Neuronal stem cell (in vitro differentiated cells): Measurements from ENCODE around the gene CH25H.

Experiments used
- DNase-seq: peaks from one replicate; pipeline ENCODE4 v3.0.0-alpha.2; 2013; ENCODE audit warnings: low spot score
- H2AFZ ChIP-seq: one replicate; pipeline ENCODE4 v1.6.1; 2013; ENCODE audit warnings: mild to moderate bottlenecking, low read length, inconsistent platforms
- H2AK5ac ChIP-seq: 2 replicates; pipeline ENCODE4 v1.6.1; 2013; ENCODE audit warnings: low read depth, mild to moderate bottlenecking, inconsistent platforms, low read length, moderate library complexity, mixed read lengths
- H2BK120ac ChIP-seq: 2 replicates; pipeline ENCODE4 v1.6.1; 2013; ENCODE audit warnings: low read depth, mild to moderate bottlenecking, inconsistent platforms, low read length, moderate library complexity, mixed read lengths
- H2BK12ac ChIP-seq: one replicate; pipeline ENCODE4 v1.6.1; 2013; ENCODE audit warnings: low read length, inconsistent platforms
- H2BK15ac ChIP-seq: 2 replicates; pipeline ENCODE4 v1.6.1; 2013; ENCODE audit warnings: mild to moderate bottlenecking, low read length, inconsistent platforms, mixed read lengths
- H2BK5ac ChIP-seq: one replicate; pipeline ENCODE4 v1.6.1; 2013; ENCODE audit warnings: inconsistent platforms, mild to moderate bottlenecking, low read length, moderate library complexity
- H3K14ac ChIP-seq: one replicate; pipeline ENCODE4 v1.6.1; 2013; ENCODE audit warnings: low read length, inconsistent platforms
- H3K18ac ChIP-seq: 2 replicates; pipeline ENCODE4 v1.6.1; 2013; ENCODE audit warnings: low read length, inconsistent platforms
- H3K23ac ChIP-seq: 2 replicates; pipeline ENCODE4 v1.6.1; 2013; ENCODE audit warnings: low read depth, mild to moderate bottlenecking, mixed read lengths, low read length, inconsistent platforms; ENCODE audit not compliant: poor library complexity
- H3K27ac ChIP-seq: replicated peaks from 3 replicates; pipeline ENCODE4 v1.5.1; 2013; ENCODE audit warnings: low read length, inconsistent platforms
- H3K27me3 ChIP-seq, 3 experiments: 2 replicates each; pipeline ENCODE4 v1.6.1; 2013; ENCODE audit warnings: low read length in 3 of 3, mild to moderate bottlenecking in 2 of 3, inconsistent platforms in 1 of 3, low read depth in 1 of 3, mixed read lengths in 1 of 3, moderate library complexity in 1 of 3; ENCODE audit not compliant: control insufficient read depth in 3 of 3, insufficient read depth in 3 of 3
- H3K36me3 ChIP-seq, 2 donors: replicated peaks in 1 of 2; 2 replicates each; pipeline ENCODE4 v1.6.1; 2013; ENCODE audit warnings: low read length in 2 of 2; ENCODE audit not compliant: control insufficient read depth in 2 of 2, insufficient read depth in 2 of 2
- H3K4ac ChIP-seq: 2 replicates; pipeline ENCODE4 v1.6.1; 2013; ENCODE audit warnings: inconsistent platforms, mild to moderate bottlenecking, low read length, moderate library complexity
- H3K4me1 ChIP-seq, 2 donors: 1 replicate in 1 of 2; 2 replicates in 1 of 2; pipeline ENCODE4 v1.6.1; 2013; ENCODE audit warnings: low read length in 2 of 2, low read depth in 1 of 2; ENCODE audit not compliant: control insufficient read depth in 2 of 2, insufficient read depth in 1 of 2
- H3K4me2 ChIP-seq: one replicate; pipeline ENCODE4 v1.6.1; 2013; ENCODE audit warnings: mild to moderate bottlenecking, low read length, inconsistent platforms; ENCODE audit not compliant: insufficient read depth, poor library complexity, severe bottlenecking
- H3K4me3 ChIP-seq, 2 donors: 2 replicates each; pipeline ENCODE4 v1.5.1; 2013; ENCODE audit warnings: low read length in 2 of 2, mild to moderate bottlenecking in 2 of 2, inconsistent platforms in 1 of 2, moderate library complexity in 1 of 2
- H3K79me1 ChIP-seq: one replicate; pipeline ENCODE4 v1.6.1; 2013; ENCODE audit warnings: low read depth, mild to moderate bottlenecking, inconsistent platforms, low read length, moderate library complexity
- H3K9ac ChIP-seq: one replicate; pipeline ENCODE4 v1.6.1; 2013; ENCODE audit warnings: mild to moderate bottlenecking, low read depth, low read length, inconsistent platforms; ENCODE audit not compliant: poor library complexity
- H3K9me3 ChIP-seq, 2 donors: replicated peaks in 1 of 2; 2 replicates each; pipeline versions ENCODE3 to v1.6.1; 2013; ENCODE audit warnings: low read length in 2 of 2, mild to moderate bottlenecking in 2 of 2, inconsistent platforms in 1 of 2, low read depth in 1 of 2, mixed read lengths in 1 of 2, moderate library complexity in 1 of 2; ENCODE audit not compliant: control insufficient read depth in 2 of 2, insufficient read depth in 1 of 2
- H4K8ac ChIP-seq: one replicate; pipeline ENCODE4 v1.6.1; 2013; ENCODE audit warnings: low read depth, mild to moderate bottlenecking, inconsistent platforms, low read length, moderate library complexity
- H4K91ac ChIP-seq: one replicate; pipeline ENCODE4 v1.6.1; 2013; ENCODE audit warnings: low read length, low read depth, mild to moderate bottlenecking, inconsistent platforms; ENCODE audit not compliant: poor library complexity
- WGBS, 2 donors: extraction: QIAGEN DNeasy Blood & Tissue Kit; methylation state at CpG; one replicate each; pipeline ENCODE4 v1.1.7; 2013; ENCODE audit warnings: missing lambda C conversion rate in 2 of 2, mixed read lengths in 1 of 2; ENCODE audit not compliant: insufficient read length in 2 of 2, insufficient replicate concordance in 1 of 2; ENCODE audit errors: extremely low coverage in 2 of 2; 5-methylcytosine and 5-hydroxymethylcytosine counted together

The CH25H gene

DNA sequence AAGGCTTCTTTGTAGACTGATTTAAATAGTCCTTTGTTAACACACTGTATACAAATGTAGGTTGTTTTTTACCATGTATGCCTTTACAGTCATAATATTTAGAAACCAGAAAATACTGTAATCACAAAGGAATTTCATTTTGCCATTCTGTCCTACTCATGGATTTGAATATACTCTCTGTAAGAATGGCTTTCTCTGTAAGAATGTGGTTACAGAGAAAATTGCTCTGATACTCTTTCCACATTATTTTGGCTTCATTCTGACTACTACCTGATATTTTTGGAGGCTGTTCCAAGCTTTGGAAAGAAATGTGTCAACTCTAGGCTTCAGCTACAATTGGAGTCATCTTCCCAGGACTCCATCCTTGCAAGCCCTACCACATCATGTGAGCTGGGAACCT, 23.5 kb downstream of the CH25H start:
- Histone ChIP-seq H3K4me3 (no peak overlapping the region), H2AFZ (no peak overlapping the region), H3K9me3 (no peaks in the 10 kb centered on the region), H3K27ac (no peak overlapping the region), H2AK5ac (no peak overlapping the region), H3K4me2 (no peak overlapping the region), H2BK120ac (no peak overlapping the region), H3K23ac (no peak overlapping the region), H3K14ac (no peak overlapping the region), H4K8ac (no peak overlapping the region), H2BK15ac (no peak overlapping the region), H3K4me1 (no peaks in the 10 kb centered on the region), H4K91ac (no peak overlapping the region), H3K79me1 (no peaks in the 10 kb centered on the region), H3K4ac (no peak overlapping the region), H3K18ac (no peak overlapping the region), H2BK12ac (no peak overlapping the region), H3K36me3 (no peaks in the 10 kb centered on the region), H3K27me3 (no peaks in the 10 kb centered on the region), H3K9ac (no peak overlapping the region), H2BK5ac (no peak overlapping the region)
- no peak for DNase-seq

DNA sequence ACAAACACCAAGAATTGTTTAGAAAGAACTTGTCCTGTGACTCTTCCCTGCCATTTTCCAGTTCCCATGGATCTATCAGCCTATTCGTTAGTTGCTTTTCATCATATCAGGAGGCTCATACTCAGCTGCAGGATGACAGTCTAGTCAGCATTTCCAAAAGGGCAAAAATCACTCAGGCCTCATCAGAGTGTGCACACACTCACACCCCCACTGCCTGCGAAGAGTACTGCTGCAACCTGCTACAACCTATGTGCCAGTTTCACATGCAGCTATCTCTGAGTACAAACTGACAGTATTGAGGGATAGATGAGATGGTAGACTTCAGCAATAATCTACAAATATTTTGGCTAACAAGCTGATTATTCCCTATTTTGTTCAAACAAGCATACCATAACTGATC, 24.2 kb downstream of the CH25H start:
- Histone ChIP-seq H3K14ac (no peak overlapping the region), H2AFZ (no peak overlapping the region), H3K4me1 (no peaks in the 10 kb centered on the region), H3K27ac (no peak overlapping the region), H4K8ac (no peak overlapping the region), H3K4me3 (no peak overlapping the region), H4K91ac (no peak overlapping the region), H3K4ac (no peak overlapping the region), H3K9ac (no peak overlapping the region), H2BK15ac (no peak overlapping the region), H3K36me3 (no peaks in the 10 kb centered on the region), H3K27me3 (no peaks in the 10 kb centered on the region), H3K9me3 (no peaks in the 10 kb centered on the region), H3K4me2 (no peak overlapping the region), H2BK12ac (no peak overlapping the region), H2AK5ac (no peak overlapping the region), H3K18ac (no peak overlapping the region), H2BK5ac (no peak overlapping the region), H3K23ac (no peak overlapping the region), H3K79me1 (no peaks in the 10 kb centered on the region), H2BK120ac (no peak overlapping the region)
- DNase-seq = no peak
- WGBS, 2 donors = no CpG with 5 or more reads among the region's 2 CpGs

DNA sequence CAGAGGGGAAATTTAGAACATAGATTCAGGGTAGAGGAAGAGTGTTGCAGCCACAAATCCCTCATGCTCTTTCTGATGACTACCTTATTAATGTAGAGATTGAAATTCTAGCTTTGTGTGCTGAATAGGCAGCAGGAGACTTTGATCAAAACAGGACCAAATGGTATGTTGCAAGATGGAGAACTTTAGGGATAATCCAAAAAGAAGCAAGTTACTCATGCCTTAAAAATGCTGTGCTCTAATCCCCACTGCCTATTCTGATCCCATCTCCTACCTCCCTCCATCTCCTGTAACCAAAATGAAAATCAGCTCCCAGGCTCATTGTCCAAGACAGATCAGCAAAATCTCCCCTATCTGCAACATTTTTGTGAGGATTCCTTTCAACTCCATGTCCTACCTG, 31.3 kb downstream of the CH25H start:
- no peak overlapping the region for H3K4me3 ChIP-seq
- H3K27me3 ChIP-seq = peaks cover 0 to 3% (median 0%) of the 10 kb centered on the region in 3 experiments
- H2BK12ac ChIP-seq = no peak overlapping the region
- no peak for DNase-seq
- H2BK15ac ChIP-seq = no peak overlapping the region
- H3K18ac ChIP-seq = no peak overlapping the region
- no peak overlapping the region for H2BK120ac ChIP-seq
- H2BK5ac ChIP-seq = no peak overlapping the region
- H3K4me2 ChIP-seq = no peak overlapping the region
- H3K23ac ChIP-seq = no peak overlapping the region
- H3K4me1 ChIP-seq = peaks cover 0 to 6% of the 10 kb centered on the region in 2 donors
- no peaks in the 10 kb centered on the region for H3K79me1 ChIP-seq
- H3K36me3 ChIP-seq = no peaks in the 10 kb centered on the region
- H3K9ac ChIP-seq = no peak overlapping the region
- H3K27ac ChIP-seq = no peak overlapping the region
- H4K91ac ChIP-seq = no peak overlapping the region
- H3K4ac ChIP-seq = no peak overlapping the region
- H3K9me3 ChIP-seq = no peaks in the 10 kb centered on the region
- no peak overlapping the region for H3K14ac ChIP-seq
- no peak overlapping the region for H2AK5ac ChIP-seq
- no peak overlapping the region for H4K8ac ChIP-seq
- no peak overlapping the region for H2AFZ ChIP-seq

DNA sequence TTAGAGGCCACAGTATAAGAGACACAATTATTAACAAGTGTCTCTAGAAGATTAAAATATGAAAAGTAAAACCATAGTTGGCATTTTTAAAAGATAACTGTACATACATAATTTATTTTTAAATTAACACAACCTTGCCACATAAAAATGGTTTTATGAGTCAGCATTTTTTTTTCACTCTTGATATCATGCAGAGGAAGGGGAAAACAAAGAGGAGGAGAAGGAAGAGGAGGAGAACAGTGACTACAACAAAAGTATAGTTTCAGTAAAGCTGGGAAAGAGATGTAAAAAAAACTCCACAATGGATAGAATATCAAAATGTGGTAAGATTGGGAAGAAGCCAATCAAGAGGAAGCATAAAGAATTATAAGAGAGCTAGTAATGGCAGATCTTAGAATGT, 34.0 kb downstream of the CH25H start:
- H3K79me1 ChIP-seq = no peaks in the 10 kb centered on the region
- H2BK15ac ChIP-seq = no peak overlapping the region
- no peak overlapping the region for H2AFZ ChIP-seq
- H3K4me1 ChIP-seq = peaks cover 0 to 6% of the 10 kb centered on the region in 2 donors
- DNase-seq = no peak
- no peak overlapping the region for H3K23ac ChIP-seq
- H3K4ac ChIP-seq = no peak overlapping the region
- no peak overlapping the region for H4K91ac ChIP-seq
- H3K14ac ChIP-seq = no peak overlapping the region
- H3K27me3 ChIP-seq = peaks cover 0 to 3% (median 0%) of the 10 kb centered on the region in 3 experiments
- no peak overlapping the region for H3K4me2 ChIP-seq
- no peak overlapping the region for H3K9ac ChIP-seq
- no peak overlapping the region for H2AK5ac ChIP-seq
- H3K4me3 ChIP-seq = no peak overlapping the region
- H3K36me3 ChIP-seq = no peaks in the 10 kb centered on the region
- H2BK120ac ChIP-seq = no peak overlapping the region
- no peak overlapping the region for H3K27ac ChIP-seq
- H2BK5ac ChIP-seq = no peak overlapping the region
- H2BK12ac ChIP-seq = no peak overlapping the region
- H3K18ac ChIP-seq = no peak overlapping the region
- no peaks in the 10 kb centered on the region for H3K9me3 ChIP-seq
- no peak overlapping the region for H4K8ac ChIP-seq
